ENCODE measurements around the gene CTSE. TPM values are rescaled to one million over a fixed set of nuclear protein-coding genes. Genes with fewer than 3 reads are reported as not detected.

The CTSE gene
- total and polyA plus RNA-seq, 2 experiments from 2014 or later = not detected

DNA sequence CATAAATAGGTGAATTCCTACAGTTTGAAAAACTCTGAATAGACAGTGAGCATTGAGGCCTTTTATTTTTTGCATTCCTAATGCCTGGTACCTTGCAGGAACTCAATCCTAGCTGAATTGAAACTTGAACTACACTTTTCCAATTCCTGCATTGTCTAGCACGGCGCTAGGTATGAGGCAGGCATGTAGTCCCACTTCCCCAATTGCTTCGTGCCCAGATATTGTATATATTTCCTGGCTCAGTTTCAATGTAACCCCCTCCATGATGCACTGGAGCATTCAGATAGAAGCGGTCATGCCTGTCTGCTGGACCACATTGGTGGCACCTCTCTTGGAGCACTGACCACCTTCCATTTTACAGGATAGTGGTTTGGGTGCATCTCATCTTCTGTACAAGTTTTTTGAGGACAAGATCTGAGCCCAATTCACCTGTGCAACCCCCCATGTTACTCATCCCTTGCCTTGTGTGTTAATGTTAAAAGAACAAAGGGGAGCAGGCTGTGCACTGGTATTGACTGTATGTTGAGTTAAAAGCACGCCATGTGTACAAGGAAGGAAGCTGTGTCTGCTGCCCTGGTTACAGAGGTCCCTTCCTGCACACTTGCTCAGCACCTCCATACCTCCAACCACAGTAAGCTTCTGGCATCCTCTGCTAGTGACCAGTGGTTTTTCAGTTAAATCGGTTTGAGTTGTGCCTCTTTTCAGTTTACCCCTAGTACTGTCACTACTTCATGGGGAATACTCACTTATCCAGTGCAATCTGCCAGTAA lies 10.5 kb downstream of the CTSE start:
- no peak overlapping the region for H3K27ac Mint-ChIP-seq
- Histone ChIP-seq H3K4me1 (ENCODE audit: insufficient read depth) (no peaks in the 10 kb centered on the region), H3K4me2 (no peak overlapping the region), H3K27ac (ENCODE audit: low read depth) (no peak overlapping the region), H3K36me3 (ENCODE audit: insufficient read depth) (no peaks in the 10 kb centered on the region), H2AFZ (no peak overlapping the region), H3K9me2 (ENCODE audit: insufficient read depth) (no peaks in the 10 kb centered on the region; the same call in 1 of the 2 replicates), H3F3A (replicated peaks; ENCODE audit: low read depth) (no peaks in the 10 kb centered on the region), H3K4me3 (no peak overlapping the region), H3K27me3 (ENCODE audit: insufficient read depth) (no peaks in the 10 kb centered on the region), H4K20me1 (replicated peaks; ENCODE audit: insufficient read depth) (no peaks in the 10 kb centered on the region), H3K79me2 (replicated peaks; ENCODE audit: insufficient read depth) (no peaks in the 10 kb centered on the region)
- TF ChIP-seq JUNB (IDR thresholded peaks at IDR 0.05; ENCODE audit: unreplicated experiment) (no peak), NANOG (IDR thresholded peaks at IDR 0.05; ENCODE audit: borderline replicate concordance) (no peak), EZH2 (IDR thresholded peaks at IDR 0.05; ENCODE audit: low read depth, unreplicated experiment) (no peak), EZH2phosphoT487 (IDR thresholded peaks at IDR 0.05; ENCODE audit: unreplicated experiment) (no peak), POLR2AphosphoS5 (IDR thresholded peaks at IDR 0.05; ENCODE audit: low read depth) (no peak), ZNF114 (CRISPR knock-in tag; IDR thresholded peaks at IDR 0.05) (no peak), ZNF331 (CRISPR knock-in tag; IDR thresholded peaks at IDR 0.05; ENCODE audit: low read depth) (no peak), STAT1 (IDR thresholded peaks at IDR 0.05; ENCODE audit: unreplicated experiment) (no peak), CREB1 (CRISPR knock-in tag; IDR thresholded peaks at IDR 0.05; ENCODE audit: low read depth) (no peak)
- TF ChIP-seq, protein P1, sequence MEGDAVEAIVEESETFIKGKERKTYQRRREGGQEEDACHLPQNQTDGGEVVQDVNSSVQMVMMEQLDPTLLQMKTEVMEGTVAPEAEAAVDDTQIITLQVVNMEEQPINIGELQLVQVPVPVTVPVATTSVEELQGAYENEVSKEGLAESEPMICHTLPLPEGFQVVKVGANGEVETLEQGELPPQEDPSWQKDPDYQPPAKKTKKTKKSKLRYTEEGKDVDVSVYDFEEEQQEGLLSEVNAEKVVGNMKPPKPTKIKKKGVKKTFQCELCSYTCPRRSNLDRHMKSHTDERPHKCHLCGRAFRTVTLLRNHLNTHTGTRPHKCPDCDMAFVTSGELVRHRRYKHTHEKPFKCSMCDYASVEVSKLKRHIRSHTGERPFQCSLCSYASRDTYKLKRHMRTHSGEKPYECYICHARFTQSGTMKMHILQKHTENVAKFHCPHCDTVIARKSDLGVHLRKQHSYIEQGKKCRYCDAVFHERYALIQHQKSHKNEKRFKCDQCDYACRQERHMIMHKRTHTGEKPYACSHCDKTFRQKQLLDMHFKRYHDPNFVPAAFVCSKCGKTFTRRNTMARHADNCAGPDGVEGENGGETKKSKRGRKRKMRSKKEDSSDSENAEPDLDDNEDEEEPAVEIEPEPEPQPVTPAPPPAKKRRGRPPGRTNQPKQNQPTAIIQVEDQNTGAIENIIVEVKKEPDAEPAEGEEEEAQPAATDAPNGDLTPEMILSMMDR (conservative IDR thresholded peaks at IDR 0.05; ENCODE audit: low read depth in 2 of 2) = no peak
- TF ChIP-seq, protein P2, sequence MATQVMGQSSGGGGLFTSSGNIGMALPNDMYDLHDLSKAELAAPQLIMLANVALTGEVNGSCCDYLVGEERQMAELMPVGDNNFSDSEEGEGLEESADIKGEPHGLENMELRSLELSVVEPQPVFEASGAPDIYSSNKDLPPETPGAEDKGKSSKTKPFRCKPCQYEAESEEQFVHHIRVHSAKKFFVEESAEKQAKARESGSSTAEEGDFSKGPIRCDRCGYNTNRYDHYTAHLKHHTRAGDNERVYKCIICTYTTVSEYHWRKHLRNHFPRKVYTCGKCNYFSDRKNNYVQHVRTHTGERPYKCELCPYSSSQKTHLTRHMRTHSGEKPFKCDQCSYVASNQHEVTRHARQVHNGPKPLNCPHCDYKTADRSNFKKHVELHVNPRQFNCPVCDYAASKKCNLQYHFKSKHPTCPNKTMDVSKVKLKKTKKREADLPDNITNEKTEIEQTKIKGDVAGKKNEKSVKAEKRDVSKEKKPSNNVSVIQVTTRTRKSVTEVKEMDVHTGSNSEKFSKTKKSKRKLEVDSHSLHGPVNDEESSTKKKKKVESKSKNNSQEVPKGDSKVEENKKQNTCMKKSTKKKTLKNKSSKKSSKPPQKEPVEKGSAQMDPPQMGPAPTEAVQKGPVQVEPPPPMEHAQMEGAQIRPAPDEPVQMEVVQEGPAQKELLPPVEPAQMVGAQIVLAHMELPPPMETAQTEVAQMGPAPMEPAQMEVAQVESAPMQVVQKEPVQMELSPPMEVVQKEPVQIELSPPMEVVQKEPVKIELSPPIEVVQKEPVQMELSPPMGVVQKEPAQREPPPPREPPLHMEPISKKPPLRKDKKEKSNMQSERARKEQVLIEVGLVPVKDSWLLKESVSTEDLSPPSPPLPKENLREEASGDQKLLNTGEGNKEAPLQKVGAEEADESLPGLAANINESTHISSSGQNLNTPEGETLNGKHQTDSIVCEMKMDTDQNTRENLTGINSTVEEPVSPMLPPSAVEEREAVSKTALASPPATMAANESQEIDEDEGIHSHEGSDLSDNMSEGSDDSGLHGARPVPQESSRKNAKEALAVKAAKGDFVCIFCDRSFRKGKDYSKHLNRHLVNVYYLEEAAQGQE (IDR thresholded peaks at IDR 0.05; ENCODE audit: unreplicated experiment) = no peak
- TF ChIP-seq, protein P3, sequence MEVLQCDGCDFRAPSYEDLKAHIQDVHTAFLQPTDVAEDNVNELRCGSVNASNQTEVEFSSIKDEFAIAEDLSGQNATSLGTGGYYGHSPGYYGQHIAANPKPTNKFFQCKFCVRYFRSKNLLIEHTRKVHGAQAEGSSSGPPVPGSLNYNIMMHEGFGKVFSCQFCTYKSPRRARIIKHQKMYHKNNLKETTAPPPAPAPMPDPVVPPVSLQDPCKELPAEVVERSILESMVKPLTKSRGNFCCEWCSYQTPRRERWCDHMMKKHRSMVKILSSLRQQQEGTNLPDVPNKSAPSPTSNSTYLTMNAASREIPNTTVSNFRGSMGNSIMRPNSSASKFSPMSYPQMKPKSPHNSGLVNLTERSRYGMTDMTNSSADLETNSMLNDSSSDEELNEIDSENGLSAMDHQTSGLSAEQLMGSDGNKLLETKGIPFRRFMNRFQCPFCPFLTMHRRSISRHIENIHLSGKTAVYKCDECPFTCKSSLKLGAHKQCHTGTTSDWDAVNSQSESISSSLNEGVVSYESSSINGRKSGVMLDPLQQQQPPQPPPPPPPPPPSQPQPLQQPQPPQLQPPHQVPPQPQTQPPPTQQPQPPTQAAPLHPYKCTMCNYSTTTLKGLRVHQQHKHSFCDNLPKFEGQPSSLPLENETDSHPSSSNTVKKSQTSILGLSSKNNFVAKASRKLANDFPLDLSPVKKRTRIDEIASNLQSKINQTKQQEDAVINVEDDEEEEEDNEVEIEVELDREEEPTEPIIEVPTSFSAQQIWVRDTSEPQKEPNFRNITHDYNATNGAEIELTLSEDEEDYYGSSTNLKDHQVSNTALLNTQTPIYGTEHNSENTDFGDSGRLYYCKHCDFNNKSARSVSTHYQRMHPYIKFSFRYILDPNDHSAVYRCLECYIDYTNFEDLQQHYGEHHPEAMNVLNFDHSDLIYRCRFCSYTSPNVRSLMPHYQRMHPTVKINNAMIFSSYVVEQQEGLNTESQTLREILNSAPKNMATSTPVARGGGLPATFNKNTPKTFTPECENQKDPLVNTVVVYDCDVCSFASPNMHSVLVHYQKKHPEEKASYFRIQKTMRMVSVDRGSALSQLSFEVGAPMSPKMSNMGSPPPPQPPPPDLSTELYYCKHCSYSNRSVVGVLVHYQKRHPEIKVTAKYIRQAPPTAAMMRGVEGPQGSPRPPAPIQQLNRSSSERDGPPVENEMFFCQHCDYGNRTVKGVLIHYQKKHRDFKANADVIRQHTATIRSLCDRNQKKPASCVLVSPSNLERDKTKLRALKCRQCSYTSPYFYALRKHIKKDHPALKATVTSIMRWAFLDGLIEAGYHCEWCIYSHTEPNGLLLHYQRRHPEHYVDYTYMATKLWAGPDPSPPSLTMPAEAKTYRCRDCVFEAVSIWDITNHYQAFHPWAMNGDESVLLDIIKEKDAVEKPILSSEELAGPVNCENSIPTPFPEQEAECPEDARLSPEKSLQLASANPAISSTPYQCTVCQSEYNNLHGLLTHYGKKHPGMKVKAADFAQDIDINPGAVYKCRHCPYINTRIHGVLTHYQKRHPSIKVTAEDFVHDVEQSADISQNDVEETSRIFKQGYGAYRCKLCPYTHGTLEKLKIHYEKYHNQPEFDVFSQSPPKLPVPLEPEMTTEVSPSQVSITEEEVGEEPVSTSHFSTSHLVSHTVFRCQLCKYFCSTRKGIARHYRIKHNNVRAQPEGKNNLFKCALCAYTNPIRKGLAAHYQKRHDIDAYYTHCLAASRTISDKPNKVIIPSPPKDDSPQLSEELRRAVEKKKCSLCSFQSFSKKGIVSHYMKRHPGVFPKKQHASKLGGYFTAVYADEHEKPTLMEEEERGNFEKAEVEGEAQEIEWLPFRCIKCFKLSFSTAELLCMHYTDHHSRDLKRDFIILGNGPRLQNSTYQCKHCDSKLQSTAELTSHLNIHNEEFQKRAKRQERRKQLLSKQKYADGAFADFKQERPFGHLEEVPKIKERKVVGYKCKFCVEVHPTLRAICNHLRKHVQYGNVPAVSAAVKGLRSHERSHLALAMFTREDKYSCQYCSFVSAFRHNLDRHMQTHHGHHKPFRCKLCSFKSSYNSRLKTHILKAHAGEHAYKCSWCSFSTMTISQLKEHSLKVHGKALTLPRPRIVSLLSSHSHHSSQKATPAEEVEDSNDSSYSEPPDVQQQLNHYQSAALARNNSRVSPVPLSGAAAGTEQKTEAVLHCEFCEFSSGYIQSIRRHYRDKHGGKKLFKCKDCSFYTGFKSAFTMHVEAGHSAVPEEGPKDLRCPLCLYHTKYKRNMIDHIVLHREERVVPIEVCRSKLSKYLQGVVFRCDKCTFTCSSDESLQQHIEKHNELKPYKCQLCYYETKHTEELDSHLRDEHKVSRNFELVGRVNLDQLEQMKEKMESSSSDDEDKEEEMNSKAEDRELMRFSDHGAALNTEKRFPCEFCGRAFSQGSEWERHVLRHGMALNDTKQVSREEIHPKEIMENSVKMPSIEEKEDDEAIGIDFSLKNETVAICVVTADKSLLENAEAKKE (CRISPR knock-in tag; IDR thresholded peaks at IDR 0.05) = no peak
- TF ChIP-seq, protein P4, sequence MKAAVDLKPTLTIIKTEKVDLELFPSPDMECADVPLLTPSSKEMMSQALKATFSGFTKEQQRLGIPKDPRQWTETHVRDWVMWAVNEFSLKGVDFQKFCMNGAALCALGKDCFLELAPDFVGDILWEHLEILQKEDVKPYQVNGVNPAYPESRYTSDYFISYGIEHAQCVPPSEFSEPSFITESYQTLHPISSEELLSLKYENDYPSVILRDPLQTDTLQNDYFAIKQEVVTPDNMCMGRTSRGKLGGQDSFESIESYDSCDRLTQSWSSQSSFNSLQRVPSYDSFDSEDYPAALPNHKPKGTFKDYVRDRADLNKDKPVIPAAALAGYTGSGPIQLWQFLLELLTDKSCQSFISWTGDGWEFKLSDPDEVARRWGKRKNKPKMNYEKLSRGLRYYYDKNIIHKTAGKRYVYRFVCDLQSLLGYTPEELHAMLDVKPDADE (IDR thresholded peaks at IDR 0.05) = no peak
- ATAC-seq (no peak), DNase-seq (ENCODE audit: low spot score) (no peak)
- H3K36me3 Mint-ChIP-seq (ENCODE audit: low read depth) = no peaks in the 10 kb centered on the region
- H3K27me3 Mint-ChIP-seq (ENCODE audit: insufficient read depth, low read depth, poor library complexity) = peaks cover 2% of the 10 kb centered on the region
- H3K4me3 Mint-ChIP-seq = no peak overlapping the region
- H3K4me1 Mint-ChIP-seq = peaks cover 4% of the 10 kb centered on the region
- 0 out of 3 replicates have a peak, but pooled peaks cover 5% of the 10 kb centered on the region for H3K9me3 Mint-ChIP-seq
